Stimulated activated CD4-positive, alpha-beta T cell treated with anti-CD3 and anti-CD28 coated beads, Interleukin-2, amount 100 ng/mL, for 48 hours (primary cell): Measurements from ENCODE around the gene ENO3.

Experiments
- DNase-seq, 2 donors: peaks; one replicate each; pipeline ENCODE4 v3.0.0-alpha.2; 2020

Gene ENO3

GRCh38 chr17:4978726-4979125 lies 27.8 kb downstream of the ENO3 start:
- DNase-seq: no peak

GRCh38 chr17:4980644-4981216 lies 29.8 kb downstream of the ENO3 start:
- peak; percentile 52 to 53 for DNase-seq

GRCh38 chr17:4982305-4982704 lies 31.4 kb downstream of the ENO3 start:
- no peak for DNase-seq

GRCh38 chr17:4986403-4986802 lies 35.5 kb downstream of the ENO3 start:
- no peak for DNase-seq

- peak; percentile 82 to 83 for DNase-seq
Measured at GRCh38 chr17:4986951-4987766, 36.2 kb downstream of the ENO3 start, which contains the start of gene CAMTA2. CAMTA2 (minus strand) TSS chr17:4987675; CDS start chr17:4986222, 1,453 bp downstream.

- DNase-seq: no peak
Measured at GRCh38 chr17:4987767-4988567, 37.0 kb downstream of the ENO3 start.

- no peak for DNase-seq
Measured at GRCh38 chr17:4994081-4994595, 43.2 kb downstream of the ENO3 start.

- peak; percentile 89 for DNase-seq
Measured at GRCh38 chr17:4997302-4998026, 46.5 kb downstream of the ENO3 start, which contains the start of the genes INCA1 and KIF1C. INCA1 (minus strand) TSS chr17:4997522; CDS start chr17:4994437, 3,085 bp downstream. KIF1C (plus strand) TSS chr17:4997950; CDS start chr17:5000247, 2,297 bp downstream.

- DNase-seq: no peak
Measured at GRCh38 chr17:4998027-4998731, 47.3 kb downstream of the ENO3 start.

- DNase-seq: no peak
Measured at GRCh38 chr17:4998732-4999429, 48.0 kb downstream of the ENO3 start.

- DNase-seq: no peak
Measured at GRCh38 chr17:4999430-5000093, 48.6 kb downstream of the ENO3 start.

- DNase-seq: no peak
Measured at GRCh38 chr17:5000237-5000639, 49.3 kb downstream of the ENO3 start.

GRCh38 chr17:5002121-5002788 lies 51.3 kb downstream of the ENO3 start:
- DNase-seq: no peak

- no peak for DNase-seq
Measured at GRCh38 chr17:5003214-5003867, 52.4 kb downstream of the ENO3 start.
